ENCODE results near the gene FBXO48.
"Not testable (repeated sequence)": the region's sequence is repeated elsewhere in the genome, so short reads cannot be mapped to it uniquely, and the experiment has no call there.

The FBXO48 gene

DNA sequence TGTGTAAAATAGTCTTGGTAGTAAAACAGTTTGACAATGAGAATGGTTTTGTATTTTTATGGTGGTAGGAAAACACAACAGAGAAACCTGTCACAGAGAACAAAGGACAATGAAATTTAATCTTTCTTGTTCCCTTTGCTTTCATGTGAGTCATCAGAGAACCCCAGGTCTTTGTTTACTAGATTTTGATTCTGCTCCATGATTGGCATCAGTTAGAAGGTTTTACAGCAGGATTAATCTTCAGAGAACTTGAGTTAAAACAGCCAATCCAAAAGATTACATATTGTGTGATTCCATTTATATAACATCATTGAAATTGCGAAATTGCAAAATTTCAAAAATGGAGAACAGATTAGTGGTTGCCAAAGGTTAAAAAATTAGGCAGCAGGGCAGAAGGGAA, 2.8 kb upstream of the FBXO48 start:
- DNase-seq, result no peak

DNA sequence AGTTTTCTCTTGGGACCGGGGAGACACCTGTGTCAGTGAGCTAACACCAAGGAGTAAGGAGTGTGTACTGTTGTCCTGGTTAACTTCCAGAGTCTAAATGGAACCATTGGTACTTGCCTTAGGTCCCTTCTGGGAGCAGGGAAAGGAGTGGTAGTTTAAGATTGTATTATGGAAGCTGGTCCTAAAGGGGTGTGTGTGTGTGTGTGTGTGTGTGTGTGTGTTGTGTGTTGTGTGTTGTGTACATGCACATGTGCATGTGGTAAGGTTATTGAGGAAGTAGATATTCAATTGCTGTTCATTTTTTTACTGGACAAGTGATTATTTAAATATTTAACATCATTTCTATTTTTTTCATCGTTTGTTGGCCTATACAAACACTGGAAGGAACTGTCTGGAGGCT, 1.7 kb upstream of the FBXO48 start:
- no peak for DNase-seq

DNA sequence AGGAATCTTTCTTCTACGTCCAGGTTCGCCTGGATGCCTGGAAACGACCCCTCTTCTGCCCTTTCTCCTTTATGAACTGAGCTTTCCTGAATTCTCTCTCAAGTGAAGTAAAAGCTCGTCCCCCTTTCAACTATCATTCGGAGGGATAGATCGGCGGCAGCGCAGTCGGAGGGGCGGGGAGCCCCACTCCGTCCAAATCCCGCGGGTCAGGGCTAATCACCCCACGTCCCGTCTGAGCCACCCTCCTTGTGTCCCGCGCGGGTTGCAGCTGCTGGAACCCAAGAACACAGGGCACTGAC, 367 bp downstream of the FBXO48 start:
- DNase-seq, result no peak

DNA sequence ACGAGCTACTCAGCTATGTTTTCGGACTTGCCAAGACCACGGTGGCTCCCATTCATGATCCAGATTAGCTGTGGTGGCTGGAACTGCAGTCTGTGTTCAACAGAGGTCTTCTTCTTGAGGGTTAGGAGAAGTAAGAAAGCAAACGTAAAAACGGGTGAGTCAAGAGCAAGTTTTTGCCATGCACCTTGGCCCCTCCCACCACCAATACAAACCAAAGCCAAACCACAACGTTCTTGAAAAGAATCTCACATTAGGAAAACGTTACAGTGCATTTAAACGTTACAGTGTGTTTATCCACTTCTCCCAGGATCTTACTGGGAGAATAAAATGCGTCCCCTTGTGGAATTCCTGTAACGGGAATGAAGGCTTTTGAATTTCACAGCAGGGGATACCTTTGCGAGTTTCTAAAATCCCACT, 725 bp downstream of the FBXO48 start:
- peak; percentile 18 for DNase-seq

DNA sequence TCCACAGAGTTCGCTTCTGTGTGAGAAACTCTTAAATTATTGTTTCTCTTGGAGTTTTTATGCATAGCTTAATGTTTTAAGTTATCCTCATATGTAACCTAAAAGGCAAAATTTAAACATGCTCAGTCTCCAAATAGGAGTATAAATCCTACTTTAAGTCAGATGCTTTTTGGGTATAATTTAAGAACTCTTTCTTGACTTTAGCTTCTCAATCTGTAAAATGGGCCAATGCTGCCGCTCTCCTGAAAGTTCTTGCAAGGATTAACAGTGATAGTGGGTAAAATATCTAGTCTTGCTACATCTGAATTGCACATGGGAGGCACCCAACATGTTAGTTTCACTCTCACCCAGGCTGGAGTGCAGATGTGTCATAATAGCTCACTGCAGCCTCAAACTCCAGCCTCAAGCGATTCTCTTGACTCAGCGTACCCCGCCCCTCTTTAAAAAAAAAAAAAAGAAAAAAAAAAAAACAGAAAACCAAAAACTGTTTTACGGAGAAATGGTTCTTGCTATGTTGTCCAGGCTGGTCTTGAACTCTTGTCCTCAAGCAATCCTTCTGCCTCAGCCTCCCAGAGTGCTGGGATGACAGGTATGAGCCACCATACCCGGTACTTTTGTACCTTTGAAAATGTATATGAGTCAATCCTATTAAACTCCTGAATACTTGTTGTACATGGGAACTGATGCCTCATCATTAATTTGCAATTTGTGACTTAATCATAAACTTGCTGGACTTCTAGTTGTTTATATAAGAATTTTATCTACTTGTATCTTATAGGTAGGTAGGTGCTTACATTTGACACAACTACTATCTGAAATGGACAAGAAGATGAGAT, 1.8 kb downstream of the FBXO48 start:
- no peak for DNase-seq

DNA sequence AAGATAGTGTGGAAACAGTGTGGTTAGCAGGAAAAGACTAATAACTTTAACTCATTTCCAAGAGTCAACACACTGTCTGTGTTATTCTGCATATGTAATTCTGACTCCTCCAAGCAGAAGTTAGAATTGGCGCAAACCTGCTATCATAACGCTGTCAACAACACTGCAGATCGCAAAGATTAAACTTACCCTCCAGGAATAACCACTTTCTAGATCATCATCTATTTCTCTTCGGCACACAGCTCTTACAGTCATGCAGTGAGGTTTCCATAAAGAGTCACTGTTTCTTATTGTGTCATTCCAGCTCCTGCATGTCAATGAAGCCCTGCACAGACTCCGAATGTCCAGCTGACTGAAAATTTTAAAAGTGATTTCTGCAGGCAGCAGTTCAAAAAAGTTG, 2.4 kb downstream of the FBXO48 start:
- DNase-seq, result no peak

DNA sequence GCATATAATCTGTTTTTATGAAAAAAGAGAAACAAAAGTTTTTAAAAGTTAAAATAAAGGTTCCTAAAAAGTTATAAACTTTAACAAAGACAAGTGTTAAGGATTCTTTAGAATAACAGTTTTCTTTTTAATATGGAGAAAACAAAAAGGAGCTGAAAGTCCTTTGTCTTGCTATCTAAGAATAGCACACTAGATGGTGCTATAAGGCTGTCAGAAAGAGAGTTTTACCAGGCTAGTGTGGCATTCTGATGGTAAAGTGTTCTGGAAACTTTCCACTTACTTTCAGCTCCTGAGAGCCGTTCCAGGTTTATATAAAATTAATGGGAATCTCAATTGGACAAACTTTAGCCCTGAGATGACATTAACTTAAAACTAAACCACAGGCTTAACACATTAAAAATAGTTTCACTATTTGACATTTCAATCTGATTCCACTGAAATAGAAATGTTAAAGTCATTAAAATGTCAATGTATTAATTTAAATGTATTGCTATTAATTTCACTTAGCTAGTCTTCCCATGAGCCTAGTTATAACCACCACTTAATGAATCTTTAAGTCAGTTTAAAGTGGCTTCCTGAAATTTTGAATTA, 3.7 kb downstream of the FBXO48 start:
- DNase-seq, result no peak

DNA sequence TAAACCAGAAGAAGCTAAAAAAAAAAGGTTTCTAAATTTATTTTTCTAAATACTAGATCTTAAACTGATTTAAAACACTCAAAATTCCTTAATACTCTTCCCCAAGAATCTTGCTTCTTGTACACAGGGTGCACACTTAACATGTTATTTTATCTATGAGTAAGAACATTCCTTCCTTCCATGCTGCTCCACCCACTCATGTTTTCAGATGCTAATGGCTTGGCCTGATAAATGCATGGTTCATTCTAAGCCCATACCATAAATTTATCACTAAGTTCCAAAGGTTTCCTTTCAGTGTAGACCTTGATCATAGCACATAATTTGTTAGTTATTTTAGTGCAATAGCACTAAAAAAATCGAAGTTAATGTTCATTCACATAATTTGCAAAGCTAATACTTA, 8.1 kb downstream of the FBXO48 start:
- no peak for DNase-seq

DNA sequence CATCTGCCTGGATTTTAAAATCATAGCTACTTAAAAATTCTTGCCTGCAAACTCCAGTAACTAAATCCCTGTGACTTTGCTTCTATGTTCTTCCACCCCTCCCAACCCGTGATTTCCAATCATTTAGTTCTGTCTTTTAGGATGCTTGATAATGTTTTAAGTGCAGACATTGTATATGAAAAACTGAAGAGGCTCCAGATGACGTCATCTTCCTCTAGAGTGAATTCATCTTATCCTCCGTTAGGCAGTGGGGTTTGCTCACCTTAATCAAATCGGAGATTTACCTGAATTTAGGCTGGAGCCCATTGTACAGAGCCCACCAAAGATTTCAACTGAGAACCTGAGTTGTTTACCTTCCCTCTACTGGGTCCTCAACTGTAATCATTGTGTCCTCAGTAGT, 10.9 kb downstream of the FBXO48 start:
- DNase-seq, result no peak

DNA sequence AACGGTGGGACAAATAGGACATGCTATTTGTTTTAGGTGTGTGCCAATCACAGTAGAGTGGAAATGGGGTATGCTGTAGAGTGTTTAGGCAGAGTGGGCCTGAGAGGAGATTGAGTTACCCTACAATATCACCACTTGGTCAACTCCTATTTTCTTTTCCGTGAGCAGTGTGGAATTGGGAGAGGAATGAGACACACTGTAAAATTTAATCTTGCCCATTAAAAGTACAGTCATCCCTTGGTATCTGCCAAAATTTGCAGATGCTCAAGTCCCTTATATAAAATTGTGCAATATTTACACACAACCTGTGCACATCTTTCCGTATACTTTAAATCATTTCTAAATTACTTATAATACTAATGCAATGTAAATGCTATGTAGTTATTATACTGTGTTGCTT, 12.4 kb downstream of the FBXO48 start:
- DNase-seq, result no peak

DNA sequence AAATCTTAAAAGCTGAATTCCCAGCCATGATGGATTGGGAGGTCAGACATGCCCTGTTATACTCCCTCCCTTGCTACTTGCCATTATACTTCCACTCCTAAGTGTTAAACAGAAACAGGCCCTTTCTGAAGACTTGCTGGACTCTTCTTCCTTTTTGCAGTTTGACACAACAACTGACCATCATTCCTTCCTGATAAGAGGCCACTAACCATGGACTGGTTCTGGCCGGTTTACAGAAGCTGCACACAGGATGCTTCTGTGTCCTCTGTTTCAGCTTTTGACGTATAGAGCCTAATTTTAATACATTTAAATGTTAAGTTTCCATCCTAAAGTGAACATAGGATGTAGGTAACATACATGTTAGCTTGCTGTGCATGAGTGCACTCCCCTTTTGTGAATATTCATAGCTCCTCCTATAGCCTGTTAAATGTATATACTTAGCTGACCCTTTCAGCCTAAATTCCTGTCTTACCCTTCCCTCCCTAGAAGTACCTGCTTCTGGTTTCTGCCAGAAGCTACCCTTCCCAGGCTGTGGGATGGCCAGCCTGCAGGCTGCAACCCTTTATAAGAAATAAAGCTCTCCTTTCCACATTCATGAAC, 13.2 kb downstream of the FBXO48 start:
- no peak for DNase-seq

DNA sequence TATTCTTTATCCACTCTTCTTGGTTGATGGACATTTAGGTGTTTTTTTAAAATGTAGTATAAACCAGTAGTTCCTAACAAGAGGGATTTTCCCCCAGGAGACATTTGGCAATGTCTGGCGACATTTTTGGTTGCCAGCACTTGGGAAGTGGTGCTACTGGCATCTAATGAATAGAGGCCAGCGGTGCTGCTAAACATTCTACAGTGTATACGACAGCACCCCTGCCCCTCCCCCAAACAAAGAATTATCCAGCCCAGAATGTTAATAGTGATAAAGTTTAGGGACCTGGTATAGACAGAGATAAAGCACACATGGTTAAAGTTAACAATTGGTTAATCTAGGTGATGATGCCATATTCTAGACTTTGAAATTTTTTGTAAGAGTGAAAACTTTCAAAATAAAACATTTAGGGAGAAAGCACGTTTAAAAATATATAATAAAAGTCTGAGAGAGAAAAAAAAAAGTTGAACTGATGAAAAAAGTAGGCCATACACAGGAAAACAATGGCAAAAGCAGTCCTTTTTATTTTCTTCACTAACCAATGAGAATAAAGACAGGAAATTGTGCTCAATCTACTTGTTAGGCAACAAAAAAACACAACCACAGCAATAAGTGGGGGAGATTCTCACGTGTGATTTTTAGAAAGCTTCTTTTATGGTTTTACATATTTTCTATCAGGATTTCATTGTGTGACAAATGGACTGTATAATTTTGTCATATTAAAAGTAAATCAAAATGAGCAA, 14.8 kb downstream of the FBXO48 start:
- DNase-seq, result no peak

DNA sequence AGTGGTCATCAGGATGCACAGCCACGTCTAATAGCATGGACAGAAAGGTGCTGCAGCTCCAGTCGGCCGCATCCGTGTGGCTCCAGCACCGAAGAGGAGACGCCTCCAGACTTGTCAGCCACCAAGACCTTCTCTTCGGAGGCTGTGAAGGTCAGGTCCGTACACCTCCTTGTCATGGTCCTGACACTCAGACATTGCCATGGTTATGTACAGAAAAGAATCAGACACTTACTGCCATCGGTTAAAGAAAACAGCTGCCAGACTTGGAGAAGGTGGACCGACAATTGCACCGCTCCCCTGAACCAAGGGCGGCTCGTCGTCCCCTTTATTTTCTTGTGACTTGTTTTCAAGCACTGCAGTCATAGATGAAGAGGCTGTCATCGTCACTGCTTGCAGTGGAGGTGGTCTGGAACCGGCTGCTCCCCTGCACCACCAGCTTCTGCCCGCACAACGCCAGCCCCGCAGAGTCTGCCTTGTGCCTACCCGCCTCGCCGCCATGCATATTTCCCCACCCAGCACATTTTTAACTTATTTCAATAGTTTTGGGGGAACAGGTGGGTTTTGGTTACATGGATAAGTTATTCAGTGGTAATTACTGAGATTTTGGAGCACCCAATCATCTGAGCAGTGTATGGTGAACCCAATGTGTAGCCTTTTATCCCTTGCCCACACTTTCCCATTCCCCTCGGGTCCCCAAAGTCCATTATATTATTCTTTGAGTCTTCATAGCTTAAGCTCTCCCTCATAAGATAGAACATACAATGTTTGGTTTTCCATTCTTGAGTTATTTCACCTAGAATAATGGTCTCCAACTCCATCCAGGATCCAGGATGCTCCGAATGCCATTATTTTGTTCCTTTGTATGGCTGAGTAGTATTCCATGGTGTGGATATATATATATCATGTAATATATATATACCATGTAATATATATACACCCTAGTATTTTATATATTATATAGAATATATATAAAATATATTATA, 18.1 kb downstream of the FBXO48 start:
- DNase-seq, result no peak

DNA sequence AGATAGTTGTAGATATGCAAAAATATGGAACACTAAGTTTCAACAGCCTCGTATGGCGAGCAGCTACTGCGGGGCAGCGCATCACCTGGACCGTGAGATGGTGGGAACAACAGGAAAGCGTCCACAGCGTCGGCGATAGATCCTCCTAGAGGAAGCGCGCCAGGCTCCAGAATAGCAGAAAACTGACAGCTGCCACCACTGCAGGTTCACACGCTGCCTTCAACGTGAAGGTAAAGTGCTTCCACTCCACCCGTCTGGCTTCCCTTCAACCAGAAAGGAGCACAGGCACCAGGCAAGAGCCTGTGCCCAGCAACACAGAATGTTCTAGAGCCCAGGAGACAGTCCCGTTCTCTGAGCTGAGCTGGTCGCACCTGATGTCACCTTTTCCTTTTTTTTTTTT, 20.0 kb downstream of the FBXO48 start:
- no peak for DNase-seq

DNA sequence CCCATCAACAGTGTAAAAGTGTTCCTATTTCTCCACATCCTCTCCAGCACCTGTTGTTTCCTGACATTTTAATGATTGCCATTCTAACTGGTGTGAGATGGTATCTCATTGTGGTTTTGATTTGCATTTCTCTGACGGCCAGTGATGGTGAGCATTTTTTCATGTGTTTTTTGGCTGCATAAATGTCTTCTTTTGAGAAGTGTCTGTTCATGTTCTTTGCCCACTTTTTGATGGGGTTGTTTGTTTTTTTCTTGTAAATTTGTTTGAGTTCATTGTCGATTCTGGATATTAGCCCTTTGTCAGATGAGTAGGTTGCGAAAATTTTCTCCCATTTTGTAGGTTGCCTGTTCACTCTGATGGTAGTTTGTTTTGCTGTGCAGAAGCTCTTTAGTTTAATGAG, 20.7 kb downstream of the FBXO48 start:
- not testable (repeated sequence) for DNase-seq

DNA sequence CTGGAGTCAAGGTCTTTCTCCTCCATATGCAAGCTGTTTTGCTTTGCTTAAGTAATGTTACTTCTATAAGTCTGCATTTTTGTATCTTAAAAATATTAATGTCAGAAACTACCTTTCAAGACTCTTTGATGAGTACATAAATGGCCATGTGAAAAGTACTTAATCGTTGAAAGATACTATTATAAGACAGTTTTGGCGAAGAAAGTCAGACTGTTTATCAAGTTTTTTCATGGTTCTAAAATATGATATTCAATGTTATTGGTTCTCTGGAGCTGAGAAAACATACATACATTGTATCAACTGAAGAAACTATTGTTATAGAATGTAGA, 25.1 kb downstream of the FBXO48 start:
- DNase-seq, result no peak

DNA sequence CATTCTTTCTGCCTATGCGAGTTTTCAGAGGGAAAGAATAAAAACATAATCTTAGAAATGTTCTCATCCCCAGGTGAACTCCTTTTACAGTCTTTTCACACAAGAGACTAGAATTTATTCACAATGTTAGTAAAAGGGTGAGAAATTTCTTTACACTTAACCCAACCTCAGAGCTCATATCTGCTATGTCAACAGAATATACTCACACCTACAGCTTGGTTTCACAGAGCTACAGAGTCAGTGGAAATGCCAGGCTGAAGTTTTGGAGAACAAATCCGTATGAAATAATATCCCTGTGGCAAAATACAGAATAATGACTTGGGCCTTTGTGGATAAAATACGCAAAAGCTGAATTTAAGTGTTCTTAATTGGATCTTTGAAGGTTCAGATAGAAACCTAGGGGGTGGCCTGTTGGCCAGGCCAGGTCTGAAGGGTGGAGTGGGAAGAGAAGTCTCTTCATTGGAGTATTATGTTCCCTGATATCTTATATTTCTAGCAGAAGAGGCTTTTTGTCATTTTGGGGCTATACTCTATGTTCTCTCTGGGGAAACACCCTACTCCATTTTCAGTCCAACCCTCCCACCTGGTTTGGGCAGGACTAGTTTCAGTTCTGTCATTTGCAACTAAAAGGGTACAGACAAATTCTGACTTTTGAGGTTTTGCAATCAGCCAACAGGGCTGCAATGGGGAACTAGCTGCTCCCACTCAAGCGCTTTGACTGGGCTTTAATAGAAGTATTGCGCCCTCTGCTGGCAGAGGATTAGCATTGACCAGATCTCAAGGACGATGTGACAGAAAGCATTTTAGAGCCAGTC, 25.7 kb downstream of the FBXO48 start:
- DNase-seq, result peak; percentile 87

DNA sequence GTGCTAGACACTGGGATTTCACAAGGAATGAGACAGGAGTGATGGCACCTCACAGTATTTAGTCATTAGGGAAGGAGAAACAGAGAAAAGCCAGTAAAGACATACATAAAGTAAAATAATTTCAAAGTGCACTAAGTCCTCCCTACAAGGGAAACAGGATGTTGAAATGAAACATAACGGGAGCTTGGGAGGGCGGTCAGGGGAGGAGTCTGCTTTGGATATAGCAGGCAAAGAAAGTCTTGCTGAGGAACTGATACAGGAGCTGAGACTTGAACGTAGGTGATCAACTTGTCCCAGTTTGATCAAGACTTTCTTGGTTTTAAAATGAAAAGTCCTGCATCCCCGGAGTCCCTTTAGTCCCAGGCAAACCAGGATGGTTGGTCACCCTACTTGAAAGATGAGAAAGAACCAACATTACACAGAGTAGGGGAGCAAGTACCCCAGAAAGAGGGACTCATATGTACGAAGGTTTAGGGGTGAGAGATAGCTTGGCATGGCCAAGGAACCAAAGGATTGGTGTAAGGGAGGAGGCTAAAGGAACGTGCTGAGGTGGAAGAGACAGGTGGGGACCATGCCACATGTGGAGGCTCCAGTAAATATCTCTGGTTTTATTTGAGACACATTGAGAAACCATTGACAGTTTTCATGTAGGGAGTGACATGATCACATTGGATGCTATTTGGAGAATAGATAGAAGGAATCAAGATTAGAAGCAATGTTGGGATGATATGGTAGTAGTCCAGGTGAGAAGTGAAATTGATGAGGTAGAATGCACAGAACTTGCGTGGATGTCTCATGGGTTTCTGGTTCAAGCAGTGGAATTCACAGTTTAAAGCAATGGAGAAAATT, 28.4 kb downstream of the FBXO48 start:
- no peak for DNase-seq

DNA sequence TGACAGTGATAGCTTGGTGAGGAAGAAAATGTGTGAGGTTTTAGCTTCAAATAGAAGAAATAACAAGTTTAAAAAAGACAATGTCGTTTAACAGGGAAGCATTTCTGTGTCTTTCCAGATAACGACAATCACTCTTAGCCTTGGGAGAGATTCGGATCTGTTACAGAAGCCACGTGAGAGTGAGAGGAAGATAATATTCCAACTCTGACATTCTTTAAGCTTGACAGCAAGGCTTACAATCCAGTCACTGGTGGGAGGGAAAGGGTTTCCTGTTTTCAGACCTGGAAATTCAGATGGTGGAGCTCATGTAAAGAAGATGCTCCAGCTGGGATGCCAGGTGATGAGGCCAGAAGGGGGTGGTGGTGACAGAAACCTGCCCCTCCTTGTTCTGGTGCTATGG, 30.8 kb downstream of the FBXO48 start:
- no peak for DNase-seq

DNA sequence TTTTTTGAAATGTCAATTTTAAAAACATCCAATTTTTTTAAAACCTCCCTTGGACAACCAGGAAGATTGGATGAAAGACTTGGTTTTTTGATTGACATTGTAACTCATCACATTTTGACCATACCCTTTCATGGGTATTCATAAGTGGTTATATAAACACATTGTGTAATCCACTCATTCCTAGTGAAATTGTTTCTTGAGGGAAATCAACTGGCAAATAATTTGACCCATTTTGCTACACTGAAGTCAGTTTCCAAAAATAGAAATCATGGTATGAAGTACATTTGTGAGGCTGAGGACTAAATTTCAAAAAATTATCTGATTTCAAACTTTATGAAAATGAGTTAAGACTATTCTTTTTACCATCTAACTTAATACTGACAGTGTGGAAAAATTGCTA, 31.5 kb downstream of the FBXO48 start:
- DNase-seq, result no peak

DNA sequence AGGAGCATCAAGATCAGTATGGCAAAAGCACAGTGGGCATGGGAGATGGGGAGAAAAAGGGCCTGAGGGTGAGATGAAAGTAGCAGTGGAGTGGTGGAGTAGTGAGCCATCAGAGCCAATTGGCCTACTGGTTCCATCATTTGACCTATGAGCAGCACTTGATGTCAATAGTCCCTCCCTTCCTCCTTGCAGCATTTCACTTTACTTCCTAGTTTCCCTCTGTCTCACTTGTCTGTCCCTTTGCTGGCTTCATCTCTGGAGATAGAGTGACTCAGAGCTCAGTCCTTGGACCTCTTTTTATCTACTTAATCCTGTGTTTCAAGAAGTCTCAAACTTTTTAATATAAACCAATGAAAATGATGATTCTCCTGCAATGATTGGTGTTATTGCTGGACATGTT, 32.1 kb downstream of the FBXO48 start:
- no peak for DNase-seq

Data from right hindlimb (tissue), 1 donor.